Measurements from ENCODE around the gene SAA4. TPM values are rescaled to one million over a fixed set of nuclear protein-coding genes. Genes with fewer than 3 reads are reported as not detected.
"Not testable (repeated sequence)": the region's sequence is repeated elsewhere in the genome, so short reads cannot be mapped to it uniquely, and the experiment has no call there.

The SAA4 gene
- total RNA-seq, 1 experiment from 2014 or later: 0.50 TPM

DNA sequence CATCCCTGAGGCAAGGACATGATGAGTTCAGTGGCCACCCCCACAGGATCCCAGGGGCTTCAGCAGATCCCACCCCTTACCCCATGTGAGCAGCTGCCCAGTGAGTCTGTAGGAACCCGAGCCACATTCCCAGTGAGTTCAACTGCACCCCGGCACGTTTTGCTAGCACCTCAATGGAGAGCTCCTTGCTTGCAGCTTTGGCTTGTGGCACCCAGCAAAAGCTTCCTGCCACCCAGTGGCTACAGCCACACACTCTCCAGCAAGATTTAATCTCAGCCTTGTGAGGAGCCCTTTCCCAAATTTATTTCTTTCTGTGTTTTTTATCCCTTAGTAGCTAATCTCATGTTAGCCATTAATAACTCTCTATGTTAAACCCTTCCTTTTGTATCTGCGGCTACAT is 33.5 kb upstream of the SAA4 start:
- no peaks in the 10 kb centered on the region for H3K4me1 Mint-ChIP-seq
- no peaks in the 10 kb centered on the region for H3K27me3 Mint-ChIP-seq (ENCODE audit: low read depth)
- no peak overlapping the region for H3K27ac Mint-ChIP-seq
- ChIA-PET POLR2A (interaction anchor here (1.0 kb wide), 1 partner anchor 27 kb away, joined by 3 read pairs; no protein-coding TSS in a partner anchor), CTCF (interaction anchor here (0.9 to 2.3 kb wide), 6 partner anchors 21 to 155 kb away, joined by 3 to 40 read pairs (median 4); partner anchors contain the start of gene SAA2)
- H3K4me3 Mint-ChIP-seq: no peak overlapping the region
- TF ChIP-seq SOX15 (CRISPR knock-in tag; IDR thresholded peaks at IDR 0.05) (no peak), IRF2 (CRISPR knock-in tag; IDR thresholded peaks at IDR 0.05; ENCODE audit: borderline replicate concordance, low read depth) (no peak), ZNF416 (CRISPR knock-in tag; IDR thresholded peaks at IDR 0.05) (no peak), FOXP1 (CRISPR knock-in tag; IDR thresholded peaks at IDR 0.05; ENCODE audit: borderline replicate concordance) (no peak), RORB (CRISPR knock-in tag; IDR thresholded peaks at IDR 0.05) (no peak), ZNF263 (CRISPR knock-in tag; IDR thresholded peaks at IDR 0.05; ENCODE audit: low read depth) (no peak), TEAD4 (CRISPR knock-in tag; IDR thresholded peaks at IDR 0.05) (no peak), OVOL2 (CRISPR knock-in tag; IDR thresholded peaks at IDR 0.05; ENCODE audit: borderline replicate concordance) (no peak), FOXJ3 (CRISPR knock-in tag; IDR thresholded peaks at IDR 0.05; ENCODE audit: borderline replicate concordance) (no peak), TP53 (CRISPR knock-in tag; IDR thresholded peaks at IDR 0.05) (no peak), CDX4 (CRISPR knock-in tag; IDR thresholded peaks at IDR 0.05; ENCODE audit: borderline replicate concordance) (no peak), GABPB1 (CRISPR knock-in tag; IDR thresholded peaks at IDR 0.05) (no peak), JAZF1 (CRISPR knock-in tag; IDR thresholded peaks at IDR 0.05) (no peak), ZNF138 (CRISPR knock-in tag; conservative IDR thresholded peaks at IDR 0.05) (no peak), STAT6 (CRISPR knock-in tag; conservative IDR thresholded peaks at IDR 0.05; ENCODE audit: low read depth) (no peak), MLX (CRISPR knock-in tag; IDR thresholded peaks at IDR 0.05) (no peak)
- TF ChIP-seq, protein P1, sequence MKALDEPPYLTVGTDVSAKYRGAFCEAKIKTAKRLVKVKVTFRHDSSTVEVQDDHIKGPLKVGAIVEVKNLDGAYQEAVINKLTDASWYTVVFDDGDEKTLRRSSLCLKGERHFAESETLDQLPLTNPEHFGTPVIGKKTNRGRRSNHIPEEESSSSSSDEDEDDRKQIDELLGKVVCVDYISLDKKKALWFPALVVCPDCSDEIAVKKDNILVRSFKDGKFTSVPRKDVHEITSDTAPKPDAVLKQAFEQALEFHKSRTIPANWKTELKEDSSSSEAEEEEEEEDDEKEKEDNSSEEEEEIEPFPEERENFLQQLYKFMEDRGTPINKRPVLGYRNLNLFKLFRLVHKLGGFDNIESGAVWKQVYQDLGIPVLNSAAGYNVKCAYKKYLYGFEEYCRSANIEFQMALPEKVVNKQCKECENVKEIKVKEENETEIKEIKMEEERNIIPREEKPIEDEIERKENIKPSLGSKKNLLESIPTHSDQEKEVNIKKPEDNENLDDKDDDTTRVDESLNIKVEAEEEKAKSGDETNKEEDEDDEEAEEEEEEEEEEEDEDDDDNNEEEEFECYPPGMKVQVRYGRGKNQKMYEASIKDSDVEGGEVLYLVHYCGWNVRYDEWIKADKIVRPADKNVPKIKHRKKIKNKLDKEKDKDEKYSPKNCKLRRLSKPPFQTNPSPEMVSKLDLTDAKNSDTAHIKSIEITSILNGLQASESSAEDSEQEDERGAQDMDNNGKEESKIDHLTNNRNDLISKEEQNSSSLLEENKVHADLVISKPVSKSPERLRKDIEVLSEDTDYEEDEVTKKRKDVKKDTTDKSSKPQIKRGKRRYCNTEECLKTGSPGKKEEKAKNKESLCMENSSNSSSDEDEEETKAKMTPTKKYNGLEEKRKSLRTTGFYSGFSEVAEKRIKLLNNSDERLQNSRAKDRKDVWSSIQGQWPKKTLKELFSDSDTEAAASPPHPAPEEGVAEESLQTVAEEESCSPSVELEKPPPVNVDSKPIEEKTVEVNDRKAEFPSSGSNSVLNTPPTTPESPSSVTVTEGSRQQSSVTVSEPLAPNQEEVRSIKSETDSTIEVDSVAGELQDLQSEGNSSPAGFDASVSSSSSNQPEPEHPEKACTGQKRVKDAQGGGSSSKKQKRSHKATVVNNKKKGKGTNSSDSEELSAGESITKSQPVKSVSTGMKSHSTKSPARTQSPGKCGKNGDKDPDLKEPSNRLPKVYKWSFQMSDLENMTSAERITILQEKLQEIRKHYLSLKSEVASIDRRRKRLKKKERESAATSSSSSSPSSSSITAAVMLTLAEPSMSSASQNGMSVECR (CRISPR knock-in tag; IDR thresholded peaks at IDR 0.05; ENCODE audit: borderline replicate concordance): no peak
- TF ChIP-seq, protein P2, sequence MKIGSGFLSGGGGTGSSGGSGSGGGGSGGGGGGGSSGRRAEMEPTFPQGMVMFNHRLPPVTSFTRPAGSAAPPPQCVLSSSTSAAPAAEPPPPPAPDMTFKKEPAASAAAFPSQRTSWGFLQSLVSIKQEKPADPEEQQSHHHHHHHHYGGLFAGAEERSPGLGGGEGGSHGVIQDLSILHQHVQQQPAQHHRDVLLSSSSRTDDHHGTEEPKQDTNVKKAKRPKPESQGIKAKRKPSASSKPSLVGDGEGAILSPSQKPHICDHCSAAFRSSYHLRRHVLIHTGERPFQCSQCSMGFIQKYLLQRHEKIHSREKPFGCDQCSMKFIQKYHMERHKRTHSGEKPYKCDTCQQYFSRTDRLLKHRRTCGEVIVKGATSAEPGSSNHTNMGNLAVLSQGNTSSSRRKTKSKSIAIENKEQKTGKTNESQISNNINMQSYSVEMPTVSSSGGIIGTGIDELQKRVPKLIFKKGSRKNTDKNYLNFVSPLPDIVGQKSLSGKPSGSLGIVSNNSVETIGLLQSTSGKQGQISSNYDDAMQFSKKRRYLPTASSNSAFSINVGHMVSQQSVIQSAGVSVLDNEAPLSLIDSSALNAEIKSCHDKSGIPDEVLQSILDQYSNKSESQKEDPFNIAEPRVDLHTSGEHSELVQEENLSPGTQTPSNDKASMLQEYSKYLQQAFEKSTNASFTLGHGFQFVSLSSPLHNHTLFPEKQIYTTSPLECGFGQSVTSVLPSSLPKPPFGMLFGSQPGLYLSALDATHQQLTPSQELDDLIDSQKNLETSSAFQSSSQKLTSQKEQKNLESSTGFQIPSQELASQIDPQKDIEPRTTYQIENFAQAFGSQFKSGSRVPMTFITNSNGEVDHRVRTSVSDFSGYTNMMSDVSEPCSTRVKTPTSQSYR (CRISPR knock-in tag; IDR thresholded peaks at IDR 0.05): no peak
- TF ChIP-seq, protein P3, sequence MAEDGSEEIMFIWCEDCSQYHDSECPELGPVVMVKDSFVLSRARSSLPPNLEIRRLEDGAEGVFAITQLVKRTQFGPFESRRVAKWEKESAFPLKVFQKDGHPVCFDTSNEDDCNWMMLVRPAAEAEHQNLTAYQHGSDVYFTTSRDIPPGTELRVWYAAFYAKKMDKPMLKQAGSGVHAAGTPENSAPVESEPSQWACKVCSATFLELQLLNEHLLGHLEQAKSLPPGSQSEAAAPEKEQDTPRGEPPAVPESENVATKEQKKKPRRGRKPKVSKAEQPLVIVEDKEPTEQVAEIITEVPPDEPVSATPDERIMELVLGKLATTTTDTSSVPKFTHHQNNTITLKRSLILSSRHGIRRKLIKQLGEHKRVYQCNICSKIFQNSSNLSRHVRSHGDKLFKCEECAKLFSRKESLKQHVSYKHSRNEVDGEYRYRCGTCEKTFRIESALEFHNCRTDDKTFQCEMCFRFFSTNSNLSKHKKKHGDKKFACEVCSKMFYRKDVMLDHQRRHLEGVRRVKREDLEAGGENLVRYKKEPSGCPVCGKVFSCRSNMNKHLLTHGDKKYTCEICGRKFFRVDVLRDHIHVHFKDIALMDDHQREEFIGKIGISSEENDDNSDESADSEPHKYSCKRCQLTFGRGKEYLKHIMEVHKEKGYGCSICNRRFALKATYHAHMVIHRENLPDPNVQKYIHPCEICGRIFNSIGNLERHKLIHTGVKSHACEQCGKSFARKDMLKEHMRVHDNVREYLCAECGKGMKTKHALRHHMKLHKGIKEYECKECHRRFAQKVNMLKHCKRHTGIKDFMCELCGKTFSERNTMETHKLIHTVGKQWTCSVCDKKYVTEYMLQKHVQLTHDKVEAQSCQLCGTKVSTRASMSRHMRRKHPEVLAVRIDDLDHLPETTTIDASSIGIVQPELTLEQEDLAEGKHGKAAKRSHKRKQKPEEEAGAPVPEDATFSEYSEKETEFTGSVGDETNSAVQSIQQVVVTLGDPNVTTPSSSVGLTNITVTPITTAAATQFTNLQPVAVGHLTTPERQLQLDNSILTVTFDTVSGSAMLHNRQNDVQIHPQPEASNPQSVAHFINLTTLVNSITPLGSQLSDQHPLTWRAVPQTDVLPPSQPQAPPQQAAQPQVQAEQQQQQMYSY (CRISPR knock-in tag; IDR thresholded peaks at IDR 0.05): no peak
- peaks cover 1% of the 10 kb centered on the region for H3K36me3 Mint-ChIP-seq
- peaks cover under 1% of the 10 kb centered on the region; the same call in 1 of the 2 replicates for H3K9me3 Mint-ChIP-seq
- ATAC-seq: peak; percentile 22
- no peak for DNase-seq (ENCODE audit: low spot score)

DNA sequence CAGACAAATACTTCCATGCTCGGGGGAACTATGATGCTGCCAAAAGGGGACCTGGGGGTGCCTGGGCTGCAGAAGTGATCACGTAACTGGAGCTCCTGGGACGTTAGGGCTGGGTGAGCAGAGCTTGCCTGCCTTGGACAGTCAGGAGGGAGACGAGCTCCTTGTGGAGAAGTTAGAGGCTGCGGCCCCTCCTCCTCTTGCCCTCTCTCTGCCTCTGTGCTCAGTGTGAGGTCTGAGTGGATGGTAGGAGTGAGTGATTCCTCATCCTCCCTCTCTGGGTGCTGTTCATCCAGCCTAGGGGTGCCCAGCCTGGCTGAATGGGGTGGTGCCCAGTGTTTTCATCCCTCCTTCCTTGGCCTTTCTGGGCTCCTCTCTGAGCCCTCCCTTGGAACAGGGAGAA is 32.6 kb upstream of the SAA4 start:
- CTCF ChIA-PET: interaction anchor here (0.7 to 2.3 kb wide), 3 partner anchors 25 to 154 kb away, joined by 6 to 40 read pairs (median 10); no protein-coding TSS in a partner anchor
- H3K27me3 Mint-ChIP-seq (ENCODE audit: low read depth); H3K4me3 Mint-ChIP-seq; DNase-seq (ENCODE audit: low spot score); POLR2A ChIA-PET; H3K4me1 Mint-ChIP-seq; H3K9me3 Mint-ChIP-seq; H3K27ac Mint-ChIP-seq; H3K36me3 Mint-ChIP-seq: not testable (repeated sequence)
- ATAC-seq: peak; percentile 54
